Activated CD8-positive, alpha-beta T cell treated with anti-CD3 and anti-CD28 coated beads, Interleukin-2, amount 10 ng/mL, durations not matched to agents 7 days and 5 days (primary cell): ENCODE results near the gene ITGB2. TPM values are rescaled to one million over a fixed set of nuclear protein-coding genes. Genes with fewer than 3 reads are reported as not detected.

Experiments
- ATAC-seq: fragments of 150-1000 bp; cut with Tn5 transposase; one replicate; pipeline ENCODE4 v1.10.0; 2021; ENCODE audit warnings: moderate library complexity
- CTCF ChIA-PET: fragments of 350-600 bp; sonication (Branson Sonifier 250); formaldehyde crosslinking; loops from one replicate; lab custom pipeline; 2021; ENCODE audit warnings: antibody characterized with exemption; lab: Charles Lee
- POLR2A ChIA-PET: fragments of 350-600 bp; sonication (Branson Sonifier 250); formaldehyde crosslinking; loops from one replicate; lab custom pipeline; 2021; ENCODE audit warnings: antibody characterized with exemption; lab: Charles Lee
- DNase-seq: peaks from one replicate; pipeline ENCODE4 v3.0.0-alpha.2; 2020
- H3K27ac Mint-ChIP-seq: one replicate; pipeline ENCODE4 v1.8.0; 2021; ENCODE audit warnings: mild to moderate bottlenecking, mixed read lengths
- H3K27me3 Mint-ChIP-seq: one replicate; pipeline ENCODE4 v1.8.0; 2021; ENCODE audit warnings: low read depth, mixed read lengths
- H3K36me3 Mint-ChIP-seq: one replicate; pipeline ENCODE4 v1.8.0; 2021; ENCODE audit warnings: low read depth, mixed read lengths
- H3K4me1 Mint-ChIP-seq: one replicate; pipeline ENCODE4 v1.8.0; 2021; ENCODE audit warnings: low read depth, mixed read lengths
- H3K4me3 Mint-ChIP-seq: one replicate; pipeline ENCODE4 v1.8.0; 2021; ENCODE audit warnings: mild to moderate bottlenecking, mixed read lengths
- H3K9me3 Mint-ChIP-seq: one replicate; pipeline ENCODE4 v1.8.0; 2022; ENCODE audit warnings: mixed read lengths; ENCODE audit not compliant: insufficient read depth
- total RNA-seq, 2 experiments: library from RNA; stranded (reverse); gene quantifications; one replicate each; pipeline ENCODE4 v1.2.3, GENCODE V29; 2021

The ITGB2 gene
- total RNA-seq: 100 to 1,000 TPM; 503 to 530 TPM

DNA sequence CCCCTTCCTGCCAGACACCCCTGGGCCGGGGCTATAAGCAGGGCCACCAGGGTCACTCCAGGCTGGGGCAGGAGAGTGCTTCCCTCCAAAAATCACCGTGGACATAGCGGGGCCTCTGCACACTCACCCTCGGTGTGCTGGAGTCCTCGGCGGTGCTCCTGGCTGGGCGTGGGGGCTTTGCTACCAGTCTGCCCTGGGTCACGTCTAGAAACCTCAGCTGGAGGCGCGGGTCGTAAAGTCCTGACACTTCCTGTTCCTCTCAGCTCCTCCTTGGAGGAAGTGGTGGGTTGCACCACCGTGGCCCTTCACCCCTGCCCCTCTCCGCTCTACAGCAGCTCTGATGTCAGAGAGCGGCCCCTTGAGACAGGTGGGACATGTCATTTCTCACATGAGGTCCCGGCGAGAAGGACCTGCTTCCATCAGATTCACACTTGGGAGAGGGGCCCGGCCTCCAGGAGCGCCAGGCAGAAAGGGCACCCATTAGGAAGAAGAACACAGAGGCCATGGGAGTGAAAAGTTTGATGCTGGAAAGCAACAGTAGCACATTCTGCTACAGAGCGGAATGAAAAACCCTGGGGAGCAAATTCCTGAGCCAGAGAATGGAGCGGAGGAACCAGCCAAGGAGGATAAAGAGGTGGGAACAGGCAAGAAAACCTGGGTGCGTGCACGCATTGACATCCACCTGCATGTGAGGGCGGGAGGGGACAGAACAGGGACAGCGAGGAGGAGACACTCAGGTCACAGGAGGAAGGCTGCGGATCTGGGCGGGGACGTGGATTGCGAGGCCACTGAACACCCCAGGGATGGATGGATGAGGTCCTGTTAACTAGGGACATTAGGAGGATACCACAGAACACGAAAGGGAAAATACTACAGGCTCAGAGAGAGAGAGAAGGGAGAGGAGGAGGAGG, at the start of gene ITGB2:
ITGB2 (minus strand) TSS at position 206 of the 911 bp plus-strand sequence. CDS start 10,117 bp downstream, outside the sequence.
- Mint-ChIP-seq H3K4me3 (peak within 1 kb of the TSS; percentile 91), H3K27me3 (no peaks in the 10 kb centered on the region), H3K4me1 (peaks cover 72% of the 10 kb centered on the region), H3K36me3 (peaks cover 54% of the 10 kb centered on the region), H3K27ac (peak within 1 kb of the TSS; percentile 89), H3K9me3 (no peaks in the 10 kb centered on the region)
- peak; percentile 77 for ATAC-seq
- ChIA-PET POLR2A (interaction anchor here (1.1 to 1.8 kb wide), 4 partner anchors 9 to 47 kb away, joined by 3 to 7 read pairs (median 6); partner anchors contain the start of gene PTTG1IP), CTCF (interaction anchor here (1.5 to 3.2 kb wide), 2 partner anchors 10 to 120 kb away, joined by 4 to 38 read pairs; no protein-coding TSS in a partner anchor)
- DNase-seq: peak; percentile 85

- Mint-ChIP-seq H3K27ac (peak overlapping the region; percentile 82), H3K4me1 (peaks cover 44% of the 10 kb centered on the region), H3K36me3 (peaks cover 25% of the 10 kb centered on the region), H3K27me3 (no peaks in the 10 kb centered on the region), H3K9me3 (no peaks in the 10 kb centered on the region), H3K4me3 (no peak overlapping the region)
- ATAC-seq: peak; percentile 51
- peak; percentile 32 for DNase-seq
- ChIA-PET POLR2A (no interaction called here), CTCF (interaction anchor here (1.3 to 10.3 kb wide), 3 partner anchors 20 to 167 kb away, joined by 3 to 60 read pairs (median 4); no protein-coding TSS in a partner anchor)
Observed at GRCh38 chr21:44969931-44970755, 49.4 kb upstream of the ITGB2 start.

GRCh38 chr21:44969066-44969670, 48.5 kb upstream of the ITGB2 start:
- H3K27me3 Mint-ChIP-seq: no peaks in the 10 kb centered on the region
- CTCF ChIA-PET: interaction anchor here (1.3 to 10.3 kb wide), 3 partner anchors 19 to 168 kb away, joined by 3 to 60 read pairs (median 4); no protein-coding TSS in a partner anchor
- no peaks in the 10 kb centered on the region for H3K9me3 Mint-ChIP-seq
- no peak for DNase-seq
- peaks cover 52% of the 10 kb centered on the region for H3K4me1 Mint-ChIP-seq
- H3K27ac Mint-ChIP-seq: peak overlapping the region; percentile 82
- ATAC-seq: no peak
- H3K36me3 Mint-ChIP-seq: peaks cover 34% of the 10 kb centered on the region
- POLR2A ChIA-PET: no interaction called here
- H3K4me3 Mint-ChIP-seq: no peak overlapping the region

DNA sequence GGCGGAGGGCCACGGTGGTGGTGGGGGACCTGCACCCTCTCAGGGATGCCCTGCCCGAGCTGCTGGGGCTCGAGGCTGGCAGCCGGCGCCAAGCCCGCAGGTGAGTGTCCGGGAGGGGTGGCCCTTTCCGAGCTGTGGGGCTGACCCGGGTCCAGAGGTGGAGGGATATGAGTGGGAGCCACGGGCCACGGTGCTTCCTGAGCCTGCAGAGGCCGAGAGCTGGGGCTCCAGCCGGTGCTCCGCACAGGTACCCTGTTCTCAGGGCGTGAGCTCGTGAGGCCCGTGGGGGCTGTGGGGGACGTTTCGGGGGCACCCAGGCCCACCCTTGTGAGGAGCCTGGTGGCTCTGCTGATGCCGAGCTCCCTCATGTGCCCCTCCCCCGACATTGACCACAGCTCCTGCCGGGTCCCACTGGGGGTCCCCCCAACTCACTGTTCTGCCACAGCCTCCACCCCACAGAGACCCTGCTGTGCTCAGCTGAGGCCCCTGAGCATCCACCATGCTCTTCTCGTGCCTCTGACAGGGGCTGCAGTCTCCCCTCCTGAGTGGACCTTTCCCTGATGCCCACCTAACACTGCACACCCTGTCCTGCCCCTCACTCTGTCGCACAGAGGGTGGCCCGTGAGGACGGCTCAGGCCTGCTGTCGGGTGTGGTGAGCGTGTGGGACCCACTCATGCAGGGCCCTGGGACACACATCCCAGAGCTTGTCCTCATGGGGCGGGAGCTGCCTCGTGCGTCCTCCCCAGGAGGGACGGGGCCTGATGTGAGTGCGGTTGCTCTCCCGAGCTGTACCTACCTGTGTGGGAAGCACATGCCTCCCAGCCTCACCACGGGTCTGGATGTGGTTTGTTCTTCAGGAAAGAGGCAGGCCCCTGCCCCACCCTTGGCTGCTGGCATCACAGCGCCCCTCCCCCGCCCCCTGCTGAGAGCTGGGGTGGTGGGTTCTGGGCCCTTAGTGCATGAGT, 46.7 kb upstream of the ITGB2 start:
- Mint-ChIP-seq H3K4me1 (peaks cover 60% of the 10 kb centered on the region), H3K27me3 (no peaks in the 10 kb centered on the region), H3K36me3 (peaks cover 45% of the 10 kb centered on the region), H3K9me3 (no peaks in the 10 kb centered on the region), H3K27ac (no peak overlapping the region), H3K4me3 (no peak overlapping the region)
- ChIA-PET CTCF (interaction anchor here (7.9 to 10.3 kb wide), 2 partner anchors 161 to 170 kb away, joined by 48 to 60 read pairs; no protein-coding TSS in a partner anchor), POLR2A (interaction anchor here (1.3 kb wide), 1 partner anchor 134 kb away, joined by 4 read pairs; no protein-coding TSS in a partner anchor)
- DNase-seq (no peak), ATAC-seq (no peak)

GRCh38 chr21:44966135-44967081, 45.7 kb upstream of the ITGB2 start:
- H3K4me3 Mint-ChIP-seq: no peak overlapping the region
- H3K27ac Mint-ChIP-seq: peak overlapping the region; percentile 48

GRCh38 chr21:44965251-44966022, 44.7 kb upstream of the ITGB2 start:
- peaks cover 59% of the 10 kb centered on the region for H3K36me3 Mint-ChIP-seq
- ATAC-seq (peak; percentile 45), DNase-seq (peak; percentile 25)
- peak overlapping the region; percentile 44 for H3K27ac Mint-ChIP-seq
- ChIA-PET POLR2A (no interaction called here), CTCF (interaction anchor here (0.9 to 10.3 kb wide), 4 partner anchors 33 to 172 kb away, joined by 3 to 60 read pairs (median 26); no protein-coding TSS in a partner anchor)
- H3K27me3 Mint-ChIP-seq: no peaks in the 10 kb centered on the region
- no peaks in the 10 kb centered on the region for H3K9me3 Mint-ChIP-seq
- H3K4me3 Mint-ChIP-seq: peak overlapping the region; percentile 0
- peaks cover 58% of the 10 kb centered on the region for H3K4me1 Mint-ChIP-seq

More at GRCh38 chr21:44966135-44967081, 45.7 kb upstream of the ITGB2 start:
- no peaks in the 10 kb centered on the region for H3K9me3 Mint-ChIP-seq
- ChIA-PET POLR2A (interaction anchor here (1.3 kb wide), 1 partner anchor 135 kb away, joined by 4 read pairs; no protein-coding TSS in a partner anchor), CTCF (interaction anchor here (7.9 to 10.3 kb wide), 2 partner anchors 162 to 171 kb away, joined by 48 to 60 read pairs; no protein-coding TSS in a partner anchor)
- peaks cover 60% of the 10 kb centered on the region for H3K4me1 Mint-ChIP-seq
- ATAC-seq (no peak), DNase-seq (no peak)
- no peaks in the 10 kb centered on the region for H3K27me3 Mint-ChIP-seq
- H3K36me3 Mint-ChIP-seq: peaks cover 50% of the 10 kb centered on the region

DNA sequence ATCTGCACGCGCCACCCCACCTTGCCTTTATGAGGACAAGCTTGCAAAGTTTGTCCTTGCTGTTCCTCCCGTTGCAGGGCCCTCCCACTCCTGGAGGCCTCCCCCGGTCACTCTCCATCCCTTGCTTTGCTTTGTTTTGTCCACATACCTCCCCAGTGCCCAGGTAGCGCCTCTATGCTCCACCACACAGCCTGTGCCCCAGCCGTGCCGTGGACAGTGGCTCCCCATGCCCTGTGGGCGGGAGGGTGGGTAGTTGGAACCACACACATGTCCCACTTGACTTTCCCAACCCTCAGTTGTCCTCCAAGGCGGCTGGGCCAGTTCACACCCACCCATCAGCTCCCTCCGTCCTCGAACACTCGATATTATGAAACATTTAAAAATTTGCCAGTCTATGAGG, 43.7 kb upstream of the ITGB2 start:
- ATAC-seq (no peak), DNase-seq (no peak)
- Mint-ChIP-seq H3K27me3 (no peaks in the 10 kb centered on the region), H3K9me3 (no peaks in the 10 kb centered on the region), H3K36me3 (peaks cover 53% of the 10 kb centered on the region), H3K27ac (no peak overlapping the region), H3K4me3 (no peak overlapping the region), H3K4me1 (peaks cover 48% of the 10 kb centered on the region)
- ChIA-PET CTCF (interaction anchor here (1.2 to 10.3 kb wide), 6 partner anchors 15 to 173 kb away, joined by 3 to 60 read pairs (median 12); no protein-coding TSS in a partner anchor), POLR2A (interaction anchor here (1.1 kb wide), 1 partner anchor 27 kb away, joined by 4 read pairs; no protein-coding TSS in a partner anchor)

GRCh38 chr21:44962403-44962966, 41.8 kb upstream of the ITGB2 start:
- no peak overlapping the region for H3K4me3 Mint-ChIP-seq

More at GRCh38 chr21:44962403-44962966, 41.8 kb upstream of the ITGB2 start:
- Mint-ChIP-seq H3K27ac (no peak overlapping the region), H3K4me1 (peaks cover 33% of the 10 kb centered on the region), H3K27me3 (no peaks in the 10 kb centered on the region), H3K36me3 (peaks cover 44% of the 10 kb centered on the region), H3K9me3 (no peaks in the 10 kb centered on the region)
- DNase-seq (no peak), ATAC-seq (no peak)
- CTCF ChIA-PET: interaction anchor here (1.5 to 10.3 kb wide), 5 partner anchors 13 to 346 kb away, joined by 5 to 60 read pairs (median 20); no protein-coding TSS in a partner anchor
- POLR2A ChIA-PET: no interaction called here
